GM19025 (cell line): ENCODE results near the gene LEMD1.
"Not testable (repeated sequence)": the region's sequence is repeated elsewhere in the genome, so short reads cannot be mapped to it uniquely, and the experiment has no call there.

Experiments
- ATAC-seq: cut with Tn5 transposase; IDR thresholded peaks from one replicate; pipeline ENCODE4 v1.9.1; 2021; ENCODE audit warnings: mild to moderate bottlenecking, low read depth, moderate library complexity; ENCODE audit not compliant: unreplicated experiment

The LEMD1 gene

DNA sequence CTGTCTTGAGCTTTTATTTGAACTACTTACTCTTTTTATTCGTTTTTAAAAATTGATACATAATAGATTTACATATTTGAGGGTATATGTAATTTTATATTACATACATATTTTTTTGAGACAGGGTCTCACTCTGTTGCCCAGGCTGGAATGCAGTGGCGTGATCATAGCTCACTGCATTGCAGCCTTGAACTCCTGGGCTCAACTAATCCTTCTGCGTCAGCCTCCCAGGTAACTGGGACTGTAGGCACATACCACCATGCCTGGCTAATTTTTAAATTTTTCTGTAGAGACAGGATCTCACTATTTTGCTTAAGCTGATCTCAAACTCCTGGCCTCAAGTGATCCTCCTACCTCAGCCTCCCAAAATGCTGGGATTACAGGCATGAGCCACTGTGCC is 38.9 kb downstream of the LEMD1 start:
- ATAC-seq, result not testable (repeated sequence)

DNA sequence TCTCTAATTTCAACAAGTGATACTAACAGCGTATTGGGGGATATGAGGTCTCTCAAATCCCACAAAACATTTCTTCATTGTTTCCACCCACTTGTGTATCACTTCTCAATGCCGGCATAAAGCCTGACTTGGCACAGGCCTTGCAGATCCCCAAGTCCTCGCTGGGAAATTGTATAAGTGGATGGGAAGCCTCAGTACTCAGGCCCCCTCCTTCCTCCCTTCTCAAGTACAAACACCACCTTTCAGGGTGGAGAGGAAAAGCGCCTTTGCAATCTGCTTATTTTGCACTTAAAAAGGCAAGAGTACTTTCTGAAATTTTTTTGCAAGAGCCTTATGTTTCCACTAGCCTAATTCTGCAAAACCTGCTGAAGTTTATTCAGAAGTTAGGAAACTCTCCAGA is 39.3 kb downstream of the LEMD1 start:
- no peak for ATAC-seq

DNA sequence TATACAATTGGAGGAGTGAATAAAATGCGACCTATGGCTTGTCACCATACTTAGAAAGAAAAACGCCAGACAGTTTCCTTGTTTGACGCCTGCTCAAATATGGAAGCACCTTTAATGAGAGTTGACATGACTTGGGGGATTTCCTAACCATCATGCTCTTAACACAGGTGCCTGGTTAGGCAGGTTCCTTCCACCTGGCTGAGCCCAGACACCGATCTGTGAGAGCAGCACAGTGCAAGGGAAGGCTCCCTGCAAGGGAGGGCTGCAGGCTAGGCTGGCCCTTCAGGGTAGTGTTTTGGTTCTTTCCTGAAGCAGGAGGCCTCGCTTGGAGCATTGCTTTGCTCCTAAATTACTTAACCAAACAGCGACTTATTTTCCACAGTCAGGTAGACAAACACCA is 40.6 kb downstream of the LEMD1 start:
- no peak for ATAC-seq

DNA sequence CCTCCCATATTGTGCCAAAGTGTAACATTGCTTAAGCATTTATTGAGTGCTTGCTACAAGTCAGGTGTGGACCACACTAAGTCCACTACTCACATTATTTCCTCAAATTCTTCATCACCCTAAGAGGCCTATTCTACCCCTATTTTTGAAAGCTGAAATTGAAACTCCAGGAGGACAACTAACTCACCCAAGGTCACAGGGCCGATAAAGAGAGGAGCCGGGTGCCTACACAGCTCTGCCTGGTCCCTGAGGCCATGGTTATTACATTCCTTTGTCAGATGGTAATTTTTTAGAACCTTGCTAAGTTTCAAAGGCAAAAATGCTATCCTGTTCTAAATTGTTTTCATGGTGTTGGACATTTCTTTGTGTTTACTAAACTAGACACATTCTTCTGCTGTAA is 41.0 kb downstream of the LEMD1 start:
- ATAC-seq, result no peak

DNA sequence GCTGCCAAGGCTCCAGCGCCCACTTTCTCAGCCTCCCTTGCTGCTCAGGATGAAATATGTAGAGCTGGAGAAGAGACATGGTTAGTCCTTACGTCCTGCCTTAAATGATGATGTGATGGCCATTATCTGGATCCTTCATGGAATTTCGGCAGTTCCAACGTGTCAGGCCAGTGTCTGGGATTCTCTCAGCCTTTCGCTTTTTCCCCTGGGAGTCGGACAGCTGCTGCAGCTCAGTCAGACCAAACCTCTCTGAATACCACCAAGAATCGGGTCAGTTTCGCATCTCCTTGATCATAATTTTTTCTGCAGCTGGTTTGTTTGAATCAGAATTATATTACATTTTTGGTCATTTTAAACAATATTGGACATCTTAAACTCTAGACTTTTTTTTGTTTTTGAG is 42.8 kb downstream of the LEMD1 start:
- no peak for ATAC-seq

DNA sequence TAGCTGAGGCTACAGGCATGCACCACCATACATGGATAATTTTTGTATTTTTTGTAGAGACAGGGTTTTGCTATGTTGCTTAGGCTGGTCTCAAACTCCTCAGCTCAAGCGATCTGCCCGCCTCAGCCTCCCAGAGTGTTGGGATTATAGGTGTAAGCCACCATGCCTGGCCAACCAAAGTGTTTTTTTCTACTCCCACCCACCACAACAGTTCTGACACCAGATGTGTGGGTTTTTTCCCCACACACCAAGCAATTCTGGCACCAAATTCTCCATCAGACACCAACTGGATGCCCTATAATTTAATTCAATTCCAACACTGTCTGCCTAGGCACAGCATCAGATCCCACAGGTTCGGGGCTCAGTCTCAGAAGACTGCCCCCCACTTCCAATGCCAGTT is 44.5 kb downstream of the LEMD1 start:
- no peak for ATAC-seq

DNA sequence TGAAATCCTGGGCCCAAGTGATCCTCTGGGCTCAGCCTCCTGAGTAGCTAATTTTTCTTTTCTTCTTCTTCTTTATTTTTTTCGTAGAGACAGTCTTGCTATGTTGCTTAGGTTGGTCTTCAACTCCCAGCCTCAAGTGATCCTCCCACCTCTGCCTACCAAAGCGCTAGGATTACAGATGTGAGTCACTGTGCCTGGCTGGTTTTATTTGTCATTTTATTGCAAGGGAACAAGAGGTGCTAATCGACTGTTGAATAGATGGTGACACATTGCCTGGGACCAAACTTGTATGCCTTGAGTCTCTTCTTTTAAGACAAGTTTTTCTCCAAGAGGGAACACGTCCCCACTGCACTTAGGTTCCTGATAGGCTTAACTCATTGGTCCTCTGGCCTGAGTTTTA is 45.1 kb downstream of the LEMD1 start:
- no peak for ATAC-seq

DNA sequence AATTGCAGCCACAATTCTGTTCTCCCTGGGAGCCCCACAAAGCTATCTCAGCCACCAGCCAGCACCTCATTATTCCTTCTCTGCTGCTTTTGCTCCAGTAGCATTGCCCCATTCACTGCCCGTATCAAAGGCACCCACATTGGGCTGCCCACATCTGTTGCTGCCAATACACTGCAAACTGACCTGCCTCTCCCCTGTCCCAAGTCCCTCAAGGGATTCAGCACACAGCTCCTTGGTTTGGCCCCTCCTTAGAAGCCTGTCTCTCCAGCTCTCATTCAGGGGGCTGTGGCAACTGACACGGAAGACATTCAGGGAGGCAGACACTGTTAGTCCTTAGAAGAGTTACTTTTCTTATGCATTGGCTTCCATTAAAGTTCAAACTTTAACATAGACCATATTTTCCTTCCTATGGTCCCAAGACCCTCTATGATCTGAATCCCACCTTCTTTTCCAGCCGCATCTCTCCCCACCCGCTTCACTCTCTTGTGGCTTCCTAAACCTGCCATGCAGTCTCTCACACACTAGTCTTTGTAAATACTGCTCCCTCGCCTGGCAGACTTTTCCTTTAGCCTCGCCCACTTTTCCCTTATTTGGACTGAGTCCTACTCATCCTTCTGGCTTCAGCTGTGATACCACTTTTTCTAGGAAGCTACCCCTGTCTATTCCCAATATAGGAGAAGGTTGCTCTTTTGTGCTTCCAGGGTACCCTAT is 45.9 kb downstream of the LEMD1 start:
- no peak for ATAC-seq

DNA sequence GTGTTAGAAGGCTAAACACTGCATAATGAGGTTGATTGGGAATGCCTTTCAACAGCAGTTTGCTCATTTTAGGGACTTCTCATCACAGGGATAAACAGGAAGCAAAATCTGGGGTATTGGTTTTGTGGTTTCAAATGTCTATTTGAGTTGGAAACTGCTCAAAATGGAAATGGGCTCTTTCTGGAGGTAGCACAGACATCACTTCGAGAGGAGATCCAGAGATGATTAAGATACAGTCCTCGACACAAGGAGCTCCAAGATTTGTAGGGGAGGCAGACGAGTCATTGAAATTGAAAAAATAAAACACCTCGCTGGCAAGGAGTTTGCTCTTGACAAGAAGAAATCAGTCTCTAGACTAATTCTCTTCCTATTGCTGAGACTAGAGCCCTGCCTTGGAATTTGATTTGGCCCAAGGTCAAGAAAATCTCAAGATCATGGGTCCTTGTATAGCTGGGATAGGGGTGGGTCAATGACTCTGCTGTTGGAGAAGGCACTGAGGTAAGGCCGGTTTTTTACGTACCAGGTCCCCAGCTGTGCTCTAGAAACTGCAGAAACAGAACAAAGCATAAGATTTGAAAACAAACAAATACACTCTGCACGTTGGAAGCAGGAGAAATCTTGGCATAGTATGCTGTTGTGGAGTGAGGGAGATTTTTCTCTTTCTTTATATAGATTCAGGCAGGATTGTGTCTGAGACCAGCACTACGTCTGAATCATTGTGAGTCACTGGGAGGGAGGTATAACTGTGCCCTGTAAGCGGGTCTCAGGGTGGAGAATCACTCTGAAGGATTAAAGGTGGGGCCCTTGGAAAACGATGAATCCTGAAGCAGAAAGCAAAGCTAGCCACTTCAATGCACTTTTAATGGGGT is 47.4 kb downstream of the LEMD1 start:
- no peak for ATAC-seq

DNA sequence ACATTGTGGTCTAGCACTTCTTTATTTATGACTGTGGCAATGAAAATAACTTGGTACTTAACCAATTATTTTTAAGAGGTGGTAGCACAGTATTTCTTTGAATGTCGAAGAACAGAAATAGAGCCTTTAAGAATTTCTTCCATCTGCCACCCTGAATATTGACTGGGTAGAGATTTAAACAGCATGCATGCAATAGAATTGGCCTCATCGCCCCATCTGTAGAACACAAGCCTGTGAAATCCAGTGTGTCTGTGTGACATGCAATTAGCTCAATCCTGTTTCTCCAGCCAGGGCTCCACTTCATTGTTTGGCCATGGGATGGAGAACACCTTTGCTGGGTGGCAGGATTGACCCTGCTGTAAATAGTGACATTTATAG is 48.1 kb downstream of the LEMD1 start:
- no peak for ATAC-seq

DNA sequence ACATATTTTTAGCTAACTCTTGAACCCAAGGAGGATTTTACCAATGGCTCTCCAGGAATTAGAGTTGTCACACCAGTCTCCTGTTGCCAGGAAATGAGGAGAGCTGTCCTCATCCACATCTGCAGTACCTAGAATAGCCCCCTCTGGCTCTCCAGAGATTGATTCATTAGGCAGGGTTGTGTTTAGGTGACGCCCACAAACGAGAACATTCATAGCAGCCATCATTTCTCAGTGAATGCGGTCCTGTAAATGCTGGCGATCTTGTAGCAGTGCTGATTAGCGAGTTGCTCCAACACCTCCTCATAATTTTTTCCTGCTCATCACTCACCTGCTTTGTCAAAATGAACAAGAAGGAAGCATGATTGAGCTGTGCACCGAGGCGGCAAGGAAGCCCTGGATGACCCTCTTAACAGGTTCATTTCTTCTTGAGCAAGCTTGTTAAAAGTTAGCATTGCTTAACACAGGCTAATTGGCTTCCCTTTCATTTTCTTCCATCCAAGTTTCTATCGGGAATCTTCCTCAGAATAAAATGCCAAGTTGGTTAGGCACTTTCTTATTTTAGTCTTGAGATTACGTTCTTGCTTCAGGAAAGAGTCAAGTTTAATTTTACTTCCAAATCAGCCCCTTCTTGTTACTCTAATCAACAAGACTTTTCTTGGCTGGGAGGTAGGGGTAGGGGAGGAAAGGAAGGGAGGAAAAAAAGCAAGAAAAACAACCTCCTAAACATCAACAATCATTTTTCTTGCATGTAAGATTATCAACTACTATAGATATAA is 48.6 kb downstream of the LEMD1 start:
- no peak for ATAC-seq

DNA sequence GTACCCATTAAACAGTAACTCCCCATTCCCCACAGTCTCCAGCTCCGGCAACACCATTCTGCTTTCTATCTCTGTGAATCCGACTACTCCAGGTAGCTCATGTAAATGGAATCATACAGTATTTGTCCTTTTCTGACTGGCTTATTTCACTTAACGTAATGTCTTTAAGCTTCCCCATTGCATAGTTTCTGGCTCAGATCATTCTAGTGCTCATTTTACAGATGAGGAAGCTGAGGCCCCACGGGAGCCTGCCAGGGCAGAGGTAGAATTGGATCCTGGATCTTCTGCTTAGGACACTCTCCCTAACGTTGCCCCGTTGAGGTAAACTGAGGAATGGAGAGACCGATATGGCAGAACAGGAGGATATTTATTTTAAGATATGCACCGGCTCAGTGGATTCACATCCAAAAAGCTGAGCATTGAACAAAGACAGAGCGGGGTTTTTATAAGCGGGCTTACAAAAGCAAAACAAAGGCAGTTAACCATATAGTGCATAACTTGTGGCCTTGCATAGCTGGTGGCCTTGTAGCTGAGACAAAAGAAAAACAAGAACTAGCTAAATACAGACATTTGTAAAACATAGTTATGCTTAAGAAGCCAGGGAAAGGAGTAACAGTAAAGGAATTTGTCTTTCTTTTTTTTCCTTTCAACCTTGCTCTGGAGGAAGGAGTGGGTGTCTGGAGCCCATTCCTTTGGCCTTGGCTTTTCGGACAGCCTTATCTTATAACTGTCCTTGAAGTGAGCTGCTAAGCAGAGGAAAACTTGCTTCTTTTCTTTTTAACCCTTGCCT is 49.8 kb downstream of the LEMD1 start:
- no peak for ATAC-seq

DNA sequence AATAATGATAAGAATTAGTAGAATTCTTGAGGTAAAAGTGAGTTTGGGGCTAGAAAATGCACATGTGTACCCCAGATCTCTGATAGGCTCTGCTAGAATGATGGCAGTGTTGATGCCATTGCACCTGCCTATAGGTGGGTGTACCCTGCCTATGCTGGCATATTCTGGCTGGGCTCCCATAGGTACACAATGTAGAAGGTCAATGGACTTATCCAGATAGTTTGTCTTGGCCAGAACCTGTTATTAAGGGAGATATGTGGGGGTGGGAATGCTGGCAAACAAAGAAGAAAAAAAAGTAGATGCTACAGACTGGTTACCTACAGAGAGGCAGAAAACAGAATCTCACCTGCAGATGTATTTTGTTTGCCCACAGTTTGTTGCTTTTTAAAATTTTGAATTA is 51.1 kb downstream of the LEMD1 start:
- ATAC-seq, result no peak

DNA sequence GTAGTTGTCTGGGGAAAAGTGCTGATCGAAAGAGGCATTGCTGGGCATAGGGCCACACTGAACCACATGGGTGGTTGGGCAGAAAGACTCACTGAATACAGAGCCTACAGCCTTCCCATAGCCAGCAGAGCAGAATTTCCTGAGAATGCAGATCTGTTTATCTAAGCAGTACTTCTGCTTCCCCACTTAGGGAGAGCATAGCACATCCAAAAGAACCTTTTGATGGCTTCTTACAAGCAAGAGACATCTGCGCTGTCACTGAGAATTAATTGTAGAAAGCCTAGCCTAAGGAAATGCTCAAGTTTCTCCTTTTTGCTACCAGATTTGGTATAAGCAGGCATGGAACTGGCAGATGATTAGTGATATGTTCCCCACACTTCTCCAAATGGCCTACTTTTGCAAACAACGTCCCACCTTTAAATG is 52.1 kb downstream of the LEMD1 start:
- no peak for ATAC-seq

DNA sequence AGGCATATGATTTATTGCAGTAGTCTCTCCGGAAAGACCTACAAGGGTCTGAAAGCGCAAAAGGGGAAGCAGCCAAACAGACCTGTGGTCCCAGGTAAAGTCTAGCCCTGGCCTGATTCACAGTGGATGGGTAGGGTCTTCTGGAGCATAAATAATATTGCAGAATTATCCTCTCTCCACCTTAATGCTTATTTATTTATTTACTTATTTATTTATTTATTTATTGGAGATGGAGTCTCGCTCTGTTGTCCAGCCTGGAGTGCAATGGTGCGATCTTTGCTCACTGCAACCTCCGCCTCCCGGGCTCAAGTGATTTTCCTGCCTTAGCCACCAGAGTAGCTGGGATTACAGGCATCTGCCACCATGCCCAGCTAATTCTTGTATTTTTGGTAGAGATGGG is 53.4 kb downstream of the LEMD1 start:
- no peak for ATAC-seq

DNA sequence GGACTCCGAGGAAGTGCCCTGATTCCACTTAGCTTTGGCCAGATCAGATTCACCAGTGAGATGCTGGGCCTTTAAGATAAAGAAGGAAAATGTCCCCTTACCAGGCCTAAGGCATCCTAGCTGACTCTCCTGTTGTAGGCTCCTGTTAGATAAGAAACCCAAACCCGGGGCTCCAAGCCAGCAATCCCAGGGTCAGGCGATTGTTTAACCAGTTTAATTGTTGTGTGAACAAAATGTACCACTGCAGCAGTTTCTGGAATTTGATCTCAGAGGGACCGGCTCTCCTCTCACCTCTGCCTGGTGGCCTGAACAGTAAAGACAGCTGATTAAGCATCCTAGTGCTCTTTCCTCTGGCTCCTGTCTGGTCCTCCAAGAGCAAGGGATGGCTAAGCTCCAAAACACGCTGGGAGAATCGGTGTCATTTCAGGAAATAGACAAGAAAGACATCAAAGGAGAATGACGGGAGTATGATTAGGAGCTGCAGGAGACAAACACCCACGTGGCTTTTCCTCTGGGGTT is 55.9 kb downstream of the LEMD1 start:
- no peak for ATAC-seq

DNA sequence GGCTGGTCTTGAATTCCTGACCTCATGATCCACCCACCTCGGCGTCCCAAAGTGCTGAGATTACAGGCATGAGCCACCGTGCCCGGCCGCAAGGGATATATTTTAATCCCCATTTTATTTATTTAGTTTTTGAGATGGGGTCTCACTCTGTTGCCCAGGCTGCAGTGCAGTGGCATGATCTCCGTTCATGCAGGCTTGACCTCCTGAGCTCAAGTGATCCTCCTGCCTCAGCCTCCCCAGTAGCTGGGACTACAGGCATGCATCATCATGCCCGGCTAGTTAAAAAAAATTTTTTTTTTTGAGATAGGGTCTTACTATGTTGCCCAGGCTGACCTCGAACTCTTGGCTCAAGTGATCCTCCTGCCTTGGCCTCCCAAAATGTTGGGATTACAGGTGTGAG is 56.8 kb downstream of the LEMD1 start:
- ATAC-seq, result not testable (repeated sequence)

DNA sequence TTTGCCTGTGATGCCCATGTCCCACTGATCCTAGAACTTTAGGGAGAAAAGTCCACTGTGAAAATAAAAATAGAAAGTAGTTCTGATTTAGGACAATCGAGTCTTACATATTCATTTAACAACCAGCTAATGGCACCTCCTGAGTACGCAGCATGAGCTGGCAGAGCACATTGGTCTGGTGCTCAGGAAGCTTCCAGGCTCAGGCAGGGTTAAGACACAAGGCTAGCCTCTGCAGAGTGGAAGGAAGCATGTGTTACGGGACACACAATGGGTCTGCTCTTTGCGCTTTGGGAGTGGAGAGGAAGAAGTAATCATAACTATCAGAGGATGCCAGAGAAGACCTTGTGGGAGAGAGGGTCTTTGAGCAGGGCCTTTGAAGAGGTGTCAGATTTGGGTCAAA is 61.0 kb downstream of the LEMD1 start:
- ATAC-seq, result no peak

DNA sequence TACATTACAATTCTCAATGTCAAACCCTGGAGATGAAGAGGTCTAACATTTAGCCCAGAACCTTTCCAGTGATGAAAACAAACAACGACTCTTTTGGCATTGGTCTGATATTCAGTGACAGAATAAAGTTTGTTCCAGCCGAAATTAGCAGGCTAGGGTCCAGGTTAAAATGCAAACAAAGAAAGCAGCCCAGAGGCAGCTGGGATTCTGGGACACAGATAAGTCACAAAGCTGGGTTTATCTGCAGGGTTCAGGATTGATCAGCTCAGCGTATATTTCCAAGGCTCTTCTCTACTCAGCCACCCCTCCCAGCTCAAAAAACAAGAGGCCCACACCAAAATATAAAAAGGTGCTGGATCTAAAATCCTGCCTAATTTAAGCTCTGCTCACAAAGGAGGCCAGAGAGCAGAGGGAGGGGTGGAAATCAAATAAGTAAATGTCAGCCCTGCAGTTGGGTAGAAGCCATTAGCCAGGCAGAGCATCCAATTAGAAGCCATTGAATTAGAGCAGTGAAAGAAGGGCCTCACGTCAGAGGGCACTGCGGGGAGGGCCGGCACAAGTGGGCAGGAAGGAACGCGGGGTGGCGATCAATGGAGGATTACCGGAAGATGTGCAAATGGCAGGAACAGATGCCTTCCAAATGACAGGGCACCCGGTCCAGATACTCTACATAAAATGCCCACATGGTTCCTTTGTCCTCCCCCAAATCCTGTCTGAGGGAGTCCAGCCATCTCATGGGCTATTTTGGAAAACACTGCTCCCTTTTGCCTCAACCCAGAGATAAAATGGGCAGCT is 61.9 kb downstream of the LEMD1 start:
- ATAC-seq, result no peak

DNA sequence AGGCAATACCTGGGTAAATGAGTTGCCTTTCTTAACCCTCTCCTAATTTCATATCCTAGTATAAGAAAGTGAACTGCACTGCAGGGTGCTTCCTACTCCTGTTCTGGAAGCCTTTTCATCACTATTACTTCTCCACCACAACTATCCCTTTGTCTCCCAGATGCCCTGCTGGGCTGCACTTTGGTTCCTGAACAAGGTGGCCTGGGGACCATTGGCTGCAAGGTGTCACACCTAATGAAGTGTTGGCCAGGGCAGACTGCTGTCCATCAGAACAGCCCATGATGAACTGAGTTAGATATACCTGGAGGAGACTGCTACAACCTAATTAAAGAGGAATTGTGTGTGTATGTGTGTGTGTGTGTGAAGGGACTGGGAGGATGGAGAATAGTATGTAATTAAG is 63.3 kb downstream of the LEMD1 start:
- no peak for ATAC-seq
